C4-2B (cell line): Measurements from ENCODE around the gene SRRM2.

ENCODE experiments used
- H3K27ac ChIP-seq: fragments of 450-650 bp; 2 replicates; pipeline ENCODE4 v1.5.1; 2017
- ZFX ChIP-seq: fragments of 450-650 bp; IDR thresholded peaks from 2 replicates; pipeline ENCODE4 v1.6.1; 2017
- TF ChIP-seq, protein P1 (sequence below): fragments of 450-650 bp; conservative IDR thresholded peaks from 2 replicates; pipeline ENCODE4 v1.5.1; 2017; ENCODE audit warnings: mild to moderate bottlenecking

SRRM2 gene

DNA sequence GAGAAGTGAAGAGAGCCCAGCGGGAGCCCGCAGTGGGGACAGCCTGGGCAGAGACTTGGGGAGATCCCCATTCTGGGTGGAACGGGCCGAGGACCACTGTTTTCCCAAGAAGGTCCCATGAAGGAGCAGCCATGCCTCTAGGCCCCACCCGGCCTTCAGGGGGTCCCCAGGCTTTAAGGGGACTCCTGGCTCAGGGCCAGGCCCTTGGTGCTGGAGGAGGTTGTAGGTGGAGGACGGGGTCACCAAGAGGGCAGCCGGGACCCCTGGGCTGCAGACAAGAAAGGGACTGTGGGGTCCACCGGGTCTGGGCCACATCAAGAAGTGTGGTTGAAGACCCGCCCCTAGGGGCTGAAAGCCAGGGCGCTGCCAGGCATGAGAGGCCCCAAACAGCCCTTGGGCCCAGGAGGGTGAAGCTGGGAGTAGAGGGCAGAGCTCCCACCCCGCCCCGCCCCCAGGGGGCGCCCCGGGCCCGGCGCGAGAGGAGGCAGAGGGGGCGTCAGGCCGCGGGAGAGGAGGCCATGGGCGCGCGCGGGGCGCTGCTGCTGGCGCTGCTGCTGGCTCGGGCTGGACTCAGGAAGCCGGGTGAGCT lies 64.4 kb downstream of the SRRM2 start, which contains the start of gene PRSS21:
PRSS21 (plus strand) TSS at position 487 of the 589 bp plus-strand sequence; CDS start at position 519, 32 bp downstream.
- no peak within 1 kb of the TSS for H3K27ac ChIP-seq
- TF ChIP-seq ZFX: no peak
- TF ChIP-seq, protein P1, sequence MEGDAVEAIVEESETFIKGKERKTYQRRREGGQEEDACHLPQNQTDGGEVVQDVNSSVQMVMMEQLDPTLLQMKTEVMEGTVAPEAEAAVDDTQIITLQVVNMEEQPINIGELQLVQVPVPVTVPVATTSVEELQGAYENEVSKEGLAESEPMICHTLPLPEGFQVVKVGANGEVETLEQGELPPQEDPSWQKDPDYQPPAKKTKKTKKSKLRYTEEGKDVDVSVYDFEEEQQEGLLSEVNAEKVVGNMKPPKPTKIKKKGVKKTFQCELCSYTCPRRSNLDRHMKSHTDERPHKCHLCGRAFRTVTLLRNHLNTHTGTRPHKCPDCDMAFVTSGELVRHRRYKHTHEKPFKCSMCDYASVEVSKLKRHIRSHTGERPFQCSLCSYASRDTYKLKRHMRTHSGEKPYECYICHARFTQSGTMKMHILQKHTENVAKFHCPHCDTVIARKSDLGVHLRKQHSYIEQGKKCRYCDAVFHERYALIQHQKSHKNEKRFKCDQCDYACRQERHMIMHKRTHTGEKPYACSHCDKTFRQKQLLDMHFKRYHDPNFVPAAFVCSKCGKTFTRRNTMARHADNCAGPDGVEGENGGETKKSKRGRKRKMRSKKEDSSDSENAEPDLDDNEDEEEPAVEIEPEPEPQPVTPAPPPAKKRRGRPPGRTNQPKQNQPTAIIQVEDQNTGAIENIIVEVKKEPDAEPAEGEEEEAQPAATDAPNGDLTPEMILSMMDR: no peak; the same call in 1 of the 2 replicates

DNA sequence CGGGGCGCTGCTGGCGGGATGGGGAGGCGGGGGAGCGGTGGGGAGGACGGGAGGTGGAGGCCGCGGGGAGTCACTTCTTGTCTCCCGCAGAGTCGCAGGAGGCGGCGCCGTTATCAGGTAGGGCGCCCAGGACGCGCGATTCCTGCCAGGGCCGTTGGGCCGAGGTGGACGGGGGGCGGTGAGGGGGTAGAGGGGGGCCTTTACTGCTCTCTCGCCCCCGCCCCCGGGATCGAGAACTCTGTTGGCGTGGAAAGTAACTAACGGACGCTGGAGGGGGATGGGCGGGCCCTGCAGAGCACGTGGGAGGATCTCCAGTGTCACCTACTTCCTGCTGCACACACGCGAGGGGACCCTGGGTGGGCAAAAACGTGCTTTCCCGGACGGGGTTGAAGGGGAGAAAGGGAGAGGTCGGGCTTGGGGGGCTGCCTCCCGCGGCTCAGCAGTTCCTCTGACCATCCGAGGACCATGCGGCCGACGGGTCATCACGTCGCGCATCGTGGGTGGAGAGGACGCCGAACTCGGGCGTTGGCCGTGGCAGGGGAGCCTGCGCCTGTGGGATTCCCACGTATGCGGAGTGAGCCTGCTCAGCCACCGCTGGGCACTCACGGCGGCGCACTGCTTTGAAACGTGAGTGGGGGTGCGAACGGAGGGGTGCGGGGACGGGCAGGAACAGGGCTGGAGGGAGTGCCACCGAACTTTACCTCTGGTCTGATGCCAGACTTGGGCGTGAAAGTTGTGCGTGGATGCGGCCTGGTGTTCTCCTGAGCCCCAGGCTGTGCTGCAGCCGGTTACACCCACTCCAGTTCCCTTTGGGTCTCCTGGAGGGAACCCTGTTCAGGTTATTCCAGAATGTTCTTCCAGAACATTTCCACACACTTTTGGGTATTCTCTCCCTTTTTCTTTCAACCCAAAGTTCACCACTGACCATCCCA lies 65.2 kb downstream of the SRRM2 start:
- H3K27ac ChIP-seq: no peak overlapping the region
- no peak for TF ChIP-seq ZFX
- TF ChIP-seq, protein P1: no peak; the same call in 1 of the 2 replicates

DNA sequence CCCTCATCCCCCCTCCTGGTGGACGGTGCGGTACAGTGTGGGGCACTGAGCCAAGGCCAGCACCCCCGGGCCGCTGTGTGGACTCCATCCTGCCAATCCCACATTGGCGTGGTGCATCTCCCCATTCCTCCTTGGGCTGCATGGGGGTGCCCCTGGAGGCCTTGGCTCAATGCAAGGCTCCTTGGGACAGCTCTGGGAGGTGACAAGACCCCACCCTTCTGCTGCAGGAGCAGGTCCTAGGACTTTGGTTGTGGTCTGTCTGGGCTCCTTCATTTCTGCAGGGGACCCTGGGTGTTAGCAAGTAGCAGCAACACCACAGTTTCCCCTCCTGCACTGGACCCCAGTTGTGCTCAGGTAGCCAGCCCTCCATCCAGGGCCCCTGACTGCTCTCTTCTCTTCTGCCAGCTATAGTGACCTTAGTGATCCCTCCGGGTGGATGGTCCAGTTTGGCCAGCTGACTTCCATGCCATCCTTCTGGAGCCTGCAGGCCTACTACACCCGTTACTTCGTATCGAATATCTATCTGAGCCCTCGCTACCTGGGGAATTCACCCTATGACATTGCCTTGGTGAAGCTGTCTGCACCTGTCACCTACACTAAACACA lies 65.9 kb downstream of the SRRM2 start:
- H3K27ac ChIP-seq: no peak overlapping the region
- no peak for TF ChIP-seq ZFX
- TF ChIP-seq, protein P1: no peak

DNA sequence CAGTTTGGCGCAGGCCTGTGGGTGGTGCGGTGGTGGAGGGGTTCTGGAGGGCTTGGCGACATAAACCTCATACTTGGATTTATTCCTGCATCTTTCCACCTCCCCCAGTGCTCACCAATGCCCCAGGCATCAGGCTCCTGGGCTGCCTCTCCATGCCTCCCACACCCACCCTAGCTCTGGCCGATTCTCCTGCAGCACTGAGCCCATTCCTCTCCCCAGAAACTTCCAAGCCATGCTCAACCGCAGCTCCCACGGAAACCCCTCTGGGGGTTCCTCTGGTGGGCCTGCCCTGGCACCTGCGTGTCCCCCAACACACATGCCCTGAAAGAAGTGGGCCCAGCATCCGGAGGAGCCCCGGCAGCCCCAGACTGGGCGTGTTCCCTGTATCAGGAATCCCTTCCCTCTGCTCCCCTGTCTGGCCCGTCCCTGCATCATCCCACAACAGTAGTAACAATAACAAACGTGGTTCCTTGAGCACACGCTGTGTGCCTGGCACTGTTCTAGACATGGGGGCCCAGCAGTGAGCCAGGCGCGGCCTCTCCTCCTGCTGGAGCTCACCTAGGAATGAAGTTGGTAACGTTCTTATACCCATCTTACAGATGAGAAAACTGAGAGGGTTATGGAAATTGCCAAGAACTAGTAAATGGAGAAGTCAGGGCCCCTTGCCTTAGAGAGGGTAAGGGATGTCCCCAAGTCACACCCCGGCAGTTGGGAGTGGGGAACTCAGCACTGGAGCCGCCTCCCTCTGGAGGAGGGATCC lies 66.9 kb downstream of the SRRM2 start:
- H3K27ac ChIP-seq: no peak overlapping the region
- TF ChIP-seq ZFX: no peak
- TF ChIP-seq, protein P1: no peak

DNA sequence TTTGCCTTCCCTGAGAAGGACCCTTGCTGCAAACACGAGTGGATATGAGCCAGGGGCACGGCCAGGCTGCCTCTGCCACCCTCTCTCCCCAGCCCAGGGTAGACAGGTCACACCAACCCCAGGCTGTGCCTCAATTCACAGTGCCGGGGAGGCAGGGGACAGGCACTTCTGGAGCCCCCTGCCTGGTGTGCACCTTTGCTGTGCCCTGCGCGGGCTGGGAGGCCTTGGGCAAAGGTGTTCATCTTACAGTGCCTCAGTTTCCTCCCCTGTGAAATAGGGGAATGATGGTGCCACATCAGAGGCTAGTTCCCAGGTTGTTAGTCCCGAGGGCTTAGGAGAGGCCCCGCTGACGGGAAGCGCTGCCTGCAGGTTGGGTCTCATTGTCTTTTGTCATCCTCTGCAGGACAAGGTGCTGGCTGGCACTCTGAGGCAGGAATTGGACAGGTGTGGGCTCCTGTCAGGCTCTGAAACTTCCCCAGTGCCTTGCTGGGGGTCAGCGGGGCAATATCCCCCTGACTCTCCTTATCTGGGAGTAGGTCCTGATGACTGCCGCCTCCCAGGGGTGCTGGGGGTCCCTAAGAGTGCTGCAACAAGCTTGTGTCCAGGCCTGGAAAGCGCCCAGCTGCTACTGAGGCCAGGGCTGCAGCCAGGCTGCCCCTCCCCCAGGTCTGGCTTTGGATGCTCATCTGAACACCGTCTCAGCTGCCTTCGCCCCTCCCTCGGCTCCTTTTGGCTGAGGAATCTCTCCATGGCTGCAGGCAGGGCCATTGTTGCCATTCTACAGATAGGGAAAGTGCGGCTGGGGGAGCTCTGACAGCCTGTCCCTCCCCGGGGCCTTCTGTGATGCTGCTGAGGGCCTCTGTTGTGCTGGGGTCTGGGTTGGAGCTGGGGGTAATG lies 67.7 kb downstream of the SRRM2 start:
- no peak overlapping the region for H3K27ac ChIP-seq

More for the DNA sequence above, 67.7 kb downstream of the SRRM2 start:
- TF ChIP-seq, protein P1: no peak
- no peak for TF ChIP-seq ZFX
